GM12878 (cell line): Measurements from ENCODE around the gene ACAP1. TPM values are rescaled to one million over a fixed set of nuclear protein-coding genes. Genes with fewer than 3 reads are reported as not detected.

Experiments
- ATAC-seq: fragments of 200-7000 bp; cut with Tn5 transposase; 3 replicates; pipeline ENCODE4 v1.9.1; 2020; ENCODE audit warnings: mild to moderate bottlenecking, moderate library complexity
- BruUV-seq: library from RNA; stranded (reverse); fragments of 400-500 nt; replicated peaks from 2 replicates; lab custom pipeline; 2021; lab: Mats Ljungman, UMichigan
- CTCF ChIA-PET: fragments of 300-600 bp; sonication (Branson Sonifier 250); formaldehyde crosslinking; extraction: SDS; loops from one replicate; lab custom pipeline; 2021; ENCODE audit warnings: inconsistent platforms; lab: Yijun Ruan, JAX
- POLR2A ChIA-PET: fragments of 350-600 bp; formaldehyde crosslinking; extraction: SDS; loops from one replicate; lab custom pipeline; 2021; ENCODE audit warnings: inconsistent platforms; lab: Charles Lee
- RAD21 ChIA-PET: fragments of 300-600 bp; sonication (Branson Sonifier 250); formaldehyde crosslinking; loops from one replicate; lab custom pipeline; 2023; ENCODE audit warnings: antibody characterized with exemption; ENCODE audit not compliant: unreplicated experiment; lab: Charles Lee
- SMC1A ChIA-PET: fragments of 300-600 bp; sonication (Branson Sonifier 250); formaldehyde crosslinking; loops from one replicate; lab custom pipeline; 2023; ENCODE audit not compliant: unreplicated experiment, uncharacterized antibody; lab: Charles Lee
- DNase-seq: peaks from one replicate; pipeline ENCODE4 v3.0.0-alpha.2; 2011; ENCODE audit warnings: low read depth, low spot score
- FAIRE-seq: peaks from 3 replicates; lab custom pipeline; 2011; peaks lifted over from hg19 to GRCh38; lab: Jason Lieb, UNC
- H2AFZ ChIP-seq: 2 replicates; pipeline ENCODE4 v1.6.0; 2011; ENCODE audit warnings: low read depth, low read length, control low read depth; ENCODE audit not compliant: control insufficient read depth
- H3K27ac ChIP-seq: 2 replicates; pipeline ENCODE4 v1.5.1; 2011; ENCODE audit warnings: control low read depth; ENCODE audit not compliant: control insufficient read depth, insufficient read depth
- H3K27me3 ChIP-seq, 2 experiments: replicated peaks in 1 of 2; 2 replicates each; pipeline versions ENCODE4 v1.6.0 to v1.6.1; 2011; ENCODE audit warnings: low read length in 1 of 2; ENCODE audit not compliant: control insufficient read depth in 2 of 2, insufficient read depth in 2 of 2
- H3K36me3 ChIP-seq, 2 experiments: 2 replicates each; pipeline ENCODE4 v1.5.1; 2011; ENCODE audit warnings: low read length in 1 of 2; ENCODE audit not compliant: control insufficient read depth in 2 of 2, insufficient read depth in 2 of 2
- H3K4me1 ChIP-seq: 2 replicates; pipeline ENCODE4 v1.6.1; 2011; ENCODE audit warnings: mild to moderate bottlenecking, low read length, moderate library complexity, mixed read lengths; ENCODE audit not compliant: control insufficient read depth, insufficient read depth
- H3K4me2 ChIP-seq: 2 replicates; pipeline ENCODE4 v1.6.0; 2011; ENCODE audit warnings: control low read depth; ENCODE audit not compliant: control insufficient read depth, insufficient read depth
- H3K4me3 ChIP-seq: fragments of 200-600 bp; sonication (generic); 2 replicates; pipeline ENCODE4 v1.5.1; 2016
- H3K79me2 ChIP-seq: 2 replicates; pipeline ENCODE4 v1.6.0; 2011; ENCODE audit warnings: low read length; ENCODE audit not compliant: control insufficient read depth, insufficient read depth
- H3K9ac ChIP-seq: 2 replicates; pipeline ENCODE4 v1.8.0; 2011; ENCODE audit warnings: low read length, control low read depth, mixed read lengths; ENCODE audit not compliant: control insufficient read depth, insufficient read depth
- H3K9me3 ChIP-seq: replicated peaks from 3 replicates; pipeline ENCODE4 v1.5.1; 2011; ENCODE audit warnings: mild to moderate bottlenecking, low read length; ENCODE audit not compliant: control insufficient read depth, insufficient read depth
- H4K20me1 ChIP-seq: 2 replicates; pipeline ENCODE4 v1.6.0; 2011; ENCODE audit not compliant: control insufficient read depth, insufficient read depth
- CBX3 ChIP-seq: fragments of 200-600 bp; sonication (generic); IDR thresholded peaks from 2 replicates; pipeline ENCODE4 v1.6.1; 2016; ENCODE audit warnings: low read depth, borderline replicate concordance
- FOXK2 ChIP-seq: fragments of 450-650 bp; IDR thresholded peaks from 2 replicates; pipeline ENCODE4 v1.6.1; 2017; ENCODE audit warnings: mild to moderate bottlenecking, moderate library complexity
- IRF4 ChIP-seq: IDR thresholded peaks from 2 replicates; pipeline ENCODE4 v1.6.1; 2011; ENCODE audit warnings: low read depth, low read length
- NFIC ChIP-seq: IDR thresholded peaks from 2 replicates; pipeline ENCODE4 v1.6.1; 2012; ENCODE audit warnings: low read depth, mild to moderate bottlenecking, inconsistent platforms, low read length, moderate library complexity
- PBX3 ChIP-seq: IDR thresholded peaks from 2 replicates; pipeline ENCODE4 v1.6.1; 2011; ENCODE audit warnings: mild to moderate bottlenecking, low read depth, low read length, moderate library complexity; ENCODE audit not compliant: insufficient replicate concordance
- RELB ChIP-seq: fragments of 450-650 bp; IDR thresholded peaks from 2 replicates; pipeline ENCODE4 v1.6.1; 2017; ENCODE audit warnings: low read depth, mild to moderate bottlenecking, moderate library complexity
- SMAD1 ChIP-seq: fragments of 450-650 bp; IDR thresholded peaks from 2 replicates; pipeline ENCODE4 v1.6.1; 2018; ENCODE audit warnings: mild to moderate bottlenecking, low read depth; ENCODE audit not compliant: partially characterized antibody
- SMAD5 ChIP-seq: IDR thresholded peaks from 2 replicates; pipeline ENCODE4 v1.6.1; 2016; ENCODE audit warnings: antibody characterized with exemption, low read depth
- STAT3 ChIP-seq: IDR thresholded peaks from 2 replicates; pipeline ENCODE4 v1.6.1; 2011; ENCODE audit warnings: low read depth, low read length, improper control_type of control experiment
- ZBED1 ChIP-seq: IDR thresholded peaks from 2 replicates; pipeline ENCODE4 v1.6.1; 2016; ENCODE audit warnings: borderline replicate concordance
- ZNF687 ChIP-seq: fragments of 450-650 bp; IDR thresholded peaks from 2 replicates; pipeline ENCODE4 v1.6.1; 2017; ENCODE audit warnings: mild to moderate bottlenecking, moderate library complexity
- WGBS: methylation state at CpG from one replicate; pipeline ENCODE4 v1.1.6; 2016; ENCODE audit warnings: low lambda C conversion rate; ENCODE audit not compliant: insufficient replicate concordance, insufficient coverage; ENCODE audit errors: missing lambda C conversion rate; 5-methylcytosine and 5-hydroxymethylcytosine counted together
- in situ Hi-C: fragments of 300-500 bp; cut with MboI; formaldehyde crosslinking; loops from 9 replicates; pipeline ENCODE4 v1.14.3; 2018; ENCODE audit warnings: mixed read lengths
- intact Hi-C: fragments of 100-400 bp; cut with micrococcal nuclease; formaldehyde crosslinking; loops from one replicate; pipeline ENCODE4 v1.14.2; 2022; ENCODE audit not compliant: unreplicated experiment
- polyA plus RNA-seq, 11 experiments: library from polyadenylated mRNA; depleted of rRNA in 4 of 11; unstranded in 6 of 11; stranded (reverse) in 5 of 11; fragments of >200 nt; fragmentation: Nextera tagmentation in 4 of 11; fragmentation: Illumina TruSeq in 1 of 11; extraction: Ambion mirVana in 4 of 11; extraction: Trizol in 1 of 11; gene quantifications; 1 replicate in 1 of 11; 2 replicates in 10 of 11; pipeline versions ENCODE4 v1.2.1 to v1.2.3, GENCODE V29; 2011 to 2016; ENCODE audit warnings: inconsistent platforms in 2 of 11, missing spikeins in 2 of 11, low read depth in 1 of 11
- total RNA-seq, 4 experiments: library from RNA; depleted of rRNA in 3 of 4; stranded (reverse); fragments of >200 nt in 3 of 4; fragmentation: Illumina TruSeq in 1 of 4; extraction: Trizol in 1 of 4; gene quantifications; 2 replicates each; pipeline versions ENCODE4 v1.2.1 to v1.2.3, GENCODE V29; 2013 to 2021

ACAP1 gene
- total and polyA plus RNA-seq, 10 of the 15 experiments (the other 5 are each of a cell fraction or from before 2014, with no cell fraction given), result 5.7 to 245 (median 118) TPM

GRCh38 chr17:7307686-7308624, 28.4 kb upstream of the ACAP1 start (continued):
- TF ChIP-seq ZNF687, result peak; percentile 66; the same call in 1 of the 2 replicates

DNA sequence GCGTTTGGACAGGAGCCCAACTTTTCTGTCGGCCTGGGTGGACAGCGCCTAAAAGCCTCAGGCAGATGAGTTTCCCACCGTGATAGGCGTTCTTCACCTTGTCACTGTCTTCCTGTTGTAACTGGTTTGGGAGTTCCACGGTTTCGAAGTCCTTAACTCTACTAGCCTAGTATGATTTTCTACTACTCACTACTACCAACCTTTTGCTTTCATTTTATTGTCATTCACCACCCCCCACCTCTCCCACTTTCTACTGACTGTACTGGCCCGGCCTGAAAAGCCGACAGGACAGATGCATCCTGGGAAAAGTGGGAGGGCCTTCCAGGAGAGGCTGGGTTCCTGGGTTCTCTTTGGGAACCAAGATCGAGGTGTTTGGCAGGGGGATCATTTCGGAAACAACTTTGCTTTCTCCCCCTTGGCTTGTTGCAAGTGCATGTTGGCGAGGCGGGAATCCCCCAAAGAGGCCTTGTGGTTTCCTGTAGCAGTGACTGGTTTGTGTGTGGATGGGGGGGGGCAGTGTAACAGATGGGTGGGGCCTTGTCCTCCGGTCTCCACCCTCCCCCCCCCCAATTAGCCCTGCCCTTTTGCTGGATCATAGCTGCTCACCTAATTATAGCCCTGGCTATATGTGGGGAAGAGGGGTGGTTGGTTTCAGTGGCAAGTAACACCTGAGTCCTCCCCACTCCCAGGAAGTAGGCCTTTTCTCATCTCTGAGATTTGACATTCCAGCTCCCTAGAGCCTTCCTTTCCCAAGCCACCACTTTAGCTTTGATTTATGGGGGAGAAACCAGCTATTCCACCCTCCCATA, 27.5 kb upstream of the ACAP1 start:
- ChIA-PET POLR2A (interaction anchor here (0.6 to 2.0 kb wide), 6 partner anchors 21 to 378 kb away, joined by 3 to 9 read pairs (median 4); partner anchors contain the start of genes ACAP1, NEURL4 and TP53), RAD21 (interaction anchor here (1.3 to 1.5 kb wide), 2 partner anchors 28 to 89 kb away, joined by 4 to 5 read pairs; partner anchors contain the start of genes ACADVL, ACAP1 and DLG4), CTCF (interaction anchor here (0.9 to 2.1 kb wide), 5 partner anchors 16 to 67 kb away, joined by 3 to 6 read pairs (median 3); partner anchors contain the start of gene ACAP1), SMC1A (interaction anchor here (0.8 to 1.3 kb wide), 3 partner anchors 23 to 252 kb away, joined by 3 read pairs; no protein-coding TSS in a partner anchor)
- Histone ChIP-seq H2AFZ (no peak overlapping the region), H3K4me2 (peak overlapping the region; percentile 93), H3K36me3 (peaks cover 23 to 35% of the 10 kb centered on the region in 2 experiments), H3K9ac (peak overlapping the region; percentile 100), H3K4me3 (peak overlapping the region; percentile 99), H3K9me3 (no peaks in the 10 kb centered on the region), H3K27me3 (no peaks in the 10 kb centered on the region), H3K27ac (peak overlapping the region; percentile 99), H4K20me1 (peaks cover 21% of the 10 kb centered on the region), H3K79me2 (peaks cover 51% of the 10 kb centered on the region), H3K4me1 (peaks cover 21% of the 10 kb centered on the region)
- intact Hi-C loops (loop anchor here (5.0 to 10.0 kb wide), 2 partner anchors 67 to 376 kb away; partner anchors contain the start of genes GABARAP, TP53 and WRAP53), in situ Hi-C loops (no loop called here)
- BruUV-seq, result TSS peak; percentile 92
- WGBS, result 1% methylated on average over 14 of the region's 14 CpGs
- DNase-seq, result peak; percentile 67
- FAIRE-seq, result peak; percentile 86
- ATAC-seq, result peak; percentile 42
- TF ChIP-seq PBX3, result peak; percentile 3
- TF ChIP-seq NFIC, result peak; percentile 62; the same call in 1 of the 2 replicates
- TF ChIP-seq STAT3, result 0 out of 2 replicates have a peak, but pooled peaks have one; percentile 25
- no peak for TF ChIP-seq CBX3
- TF ChIP-seq ZBED1, result peak; percentile 59; the same call in 1 of the 2 replicates
- 0 out of 2 replicates have a peak, but pooled peaks have one; percentile 6 for TF ChIP-seq IRF4
- TF ChIP-seq SMAD5, result peak; percentile 31
- peak; percentile 76; the same call in 1 of the 2 replicates for TF ChIP-seq RELB
- TF ChIP-seq FOXK2, result peak; percentile 58; the same call in 1 of the 2 replicates
- TF ChIP-seq SMAD1, result peak; percentile 14
